NT2/D1 (cell line): ENCODE data around the gene FBXL19.

Source experiments
- SUZ12 ChIP-seq: IDR thresholded peaks from 2 replicates; pipeline ENCODE4 v1.6.1; 2011; ENCODE audit not compliant: insufficient read length, insufficient read depth; ENCODE audit errors: extremely low read depth
- YY1 ChIP-seq: IDR thresholded peaks from 2 replicates; pipeline ENCODE4 v1.6.1; 2011; ENCODE audit not compliant: insufficient read length, insufficient read depth
- ZNF274 ChIP-seq: IDR thresholded peaks from 2 replicates; pipeline ENCODE4 v1.6.1; 2011; ENCODE audit warnings: mild to moderate bottlenecking, low read depth, low read length

DNA sequence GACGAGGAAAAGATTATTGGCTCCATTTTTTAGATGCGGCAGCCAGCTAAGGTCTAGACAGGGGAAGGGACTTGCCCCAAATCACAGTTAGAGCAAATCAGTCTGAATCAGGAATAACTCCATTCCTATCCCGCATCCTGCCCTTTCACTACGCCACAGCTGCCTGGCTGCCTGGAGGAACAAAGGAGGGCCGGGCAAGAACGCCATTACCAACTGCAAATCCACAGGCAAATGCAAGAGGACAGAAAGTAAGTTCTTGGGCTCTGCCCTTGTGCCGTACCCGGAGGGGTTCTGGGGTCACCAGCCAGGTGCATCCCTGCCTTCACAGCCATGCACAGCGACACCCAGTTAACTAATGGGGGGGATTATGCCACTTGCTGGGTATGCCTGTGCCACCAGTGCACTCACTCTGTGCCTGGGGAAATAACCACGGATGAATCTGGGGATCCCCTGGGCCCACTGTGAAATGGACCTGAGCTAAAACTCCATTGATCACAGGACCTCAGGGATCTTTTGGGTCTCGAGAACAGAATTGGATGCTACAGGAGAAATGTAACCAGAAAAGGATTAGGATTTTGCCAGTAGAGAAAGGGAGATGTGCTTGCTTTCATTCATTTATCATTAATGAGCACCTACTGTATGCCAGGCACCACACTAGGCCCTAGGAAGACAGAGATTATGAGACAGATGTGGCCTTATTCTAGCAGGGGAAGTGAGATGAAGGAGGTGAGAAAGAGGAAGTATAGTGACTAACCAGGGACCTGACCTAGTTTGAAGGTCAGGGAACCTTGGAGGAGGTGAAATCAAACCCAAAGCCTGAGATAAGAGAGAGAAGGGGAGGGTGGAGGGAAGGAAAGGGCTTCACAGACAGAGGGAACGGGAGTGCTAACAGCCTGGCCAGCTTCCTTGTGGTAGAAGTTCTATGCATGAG is 47.2 kb upstream of the FBXL19 start:
- no peak for TF ChIP-seq ZNF274
- TF ChIP-seq SUZ12: no peak
- TF ChIP-seq YY1: no peak
